HCT116 (cell line): ENCODE results near the gene CETP. TPM values are rescaled to one million over a fixed set of nuclear protein-coding genes. Genes with fewer than 3 reads are reported as not detected.

ENCODE experiments used
- ATAC-seq: fragments of 200-7000 bp; cut with Tn5 transposase; 2 replicates; pipeline ENCODE4 v1.9.1; 2020; ENCODE audit warnings: mild to moderate bottlenecking, moderate library complexity
- BruUV-seq: library from RNA; stranded (reverse); fragments of 400-500 nt; replicated peaks from 2 replicates; lab custom pipeline; 2021; lab: Mats Ljungman, UMichigan
- CTCF ChIA-PET: fragments of 300-600 bp; sonication (Branson Sonifier 250); formaldehyde crosslinking; loops from one replicate; lab custom pipeline; 2021; ENCODE audit warnings: antibody characterized with exemption; lab: Charles Lee
- POLR2A ChIA-PET: fragments of 300-600, 350-600 bp; sonication (Branson Sonifier 250); formaldehyde crosslinking; loops from one replicate; lab custom pipeline; 2021; ENCODE audit warnings: antibody characterized with exemption; lab: Charles Lee
- RAD21 ChIA-PET, 2 experiments: fragments of 300-600 bp; sonication (Branson Sonifier 250); formaldehyde crosslinking; loops; one replicate each; lab custom pipeline; 2023; ENCODE audit warnings: low total read pairs in 2 of 2; ENCODE audit not compliant: uncharacterized antibody in 2 of 2, unreplicated experiment in 2 of 2, low non-redundant PET in 1 of 2; lab: Charles Lee
- DNase-seq: peaks from one replicate; pipeline ENCODE4 v3.0.0-alpha.2; 2010; ENCODE audit warnings: low read depth, low spot score
- H2AFZ ChIP-seq: fragments of 200-600 bp; shearing (Covaris generic), sonication (generic); 2 replicates; pipeline ENCODE4 v1.6.1; 2017; ENCODE audit warnings: low read depth, mixed run types, mixed read lengths, antibody characterized with exemption, low read length; ENCODE audit not compliant: poor library complexity, severe bottlenecking
- H3K27ac ChIP-seq: 2 replicates; pipeline ENCODE4 v1.5.1; 2012; ENCODE audit warnings: low read depth, low read length
- H3K27me3 ChIP-seq: fragments of 200-600 bp; sonication (generic); 2 replicates; pipeline ENCODE4 v1.6.1; 2016; ENCODE audit warnings: mixed run types, low read length, mixed read lengths; ENCODE audit not compliant: insufficient read depth
- H3K36me3 ChIP-seq, 2 experiments: fragments of 200-500 bp in 1 of 2; fragments of 200-600 bp in 1 of 2; sonication (Bioruptor generic) in 1 of 2; sonication (generic) in 1 of 2; 2 replicates each; pipeline versions ENCODE4 v1.5.1 to v1.6.1; 2014 to 2016; ENCODE audit warnings: low read length in 2 of 2, inconsistent platforms in 1 of 2, mixed read lengths in 1 of 2, mixed run types in 1 of 2; ENCODE audit not compliant: insufficient read depth in 2 of 2, control insufficient read depth in 1 of 2
- H3K4me1 ChIP-seq, 2 experiments: fragments of 200-600 bp in 1 of 2; sonication (generic) in 1 of 2; 2 replicates each; pipeline versions ENCODE4 v1.5.1 to v1.6.1; 2012 to 2017; ENCODE audit warnings: low read length in 2 of 2, inconsistent platforms in 1 of 2, mild to moderate bottlenecking in 1 of 2, mixed read lengths in 1 of 2, mixed run types in 1 of 2, moderate library complexity in 1 of 2; ENCODE audit not compliant: insufficient read depth in 2 of 2, control insufficient read depth in 1 of 2
- H3K4me2 ChIP-seq: fragments of 200-600 bp; sonication (generic); 2 replicates; pipeline ENCODE4 v1.6.1; 2017; ENCODE audit warnings: mixed run types, low read length, mixed read lengths
- H3K4me3 ChIP-seq, 2 experiments: fragments of 200-600 bp in 1 of 2; sonication (generic) in 1 of 2; replicated peaks in 1 of 2; 2 replicates each; pipeline ENCODE4 v1.5.1; 2011 to 2016; ENCODE audit warnings: low read length in 2 of 2, control low read depth in 1 of 2, low read depth in 1 of 2, mild to moderate bottlenecking in 1 of 2, mixed read lengths in 1 of 2, mixed run types in 1 of 2
- H3K79me2 ChIP-seq: fragments of 200-600 bp; sonication (generic); 2 replicates; pipeline ENCODE4 v1.6.1; 2017; ENCODE audit warnings: mild to moderate bottlenecking, mixed run types, low read length, moderate library complexity, mixed read lengths; ENCODE audit not compliant: insufficient read depth
- H3K9ac ChIP-seq: fragments of 200-600 bp; sonication (generic); 2 replicates; pipeline ENCODE4 v1.6.1; 2016; ENCODE audit warnings: low read length, mixed read lengths
- H3K9me2 ChIP-seq: fragments of 200-600 bp; sonication (generic), shearing (Covaris generic); 2 replicates; pipeline ENCODE4 v1.6.1; 2017; ENCODE audit warnings: mixed run types, mild to moderate bottlenecking, moderate library complexity; ENCODE audit not compliant: insufficient read depth
- H3K9me3 ChIP-seq, 2 experiments: fragments of 200-500 bp in 1 of 2; fragments of 200-600 bp in 1 of 2; sonication (Bioruptor generic) in 1 of 2; sonication (generic) in 1 of 2; 2 replicates each; pipeline ENCODE4 v1.6.1; 2014 to 2017; ENCODE audit warnings: low read length in 2 of 2, mixed read lengths in 2 of 2, inconsistent platforms in 1 of 2, low read depth in 1 of 2, mild to moderate bottlenecking in 1 of 2, mixed run types in 1 of 2, moderate library complexity in 1 of 2; ENCODE audit not compliant: control insufficient read depth in 1 of 2, insufficient read depth in 1 of 2
- H4K20me1 ChIP-seq: fragments of 200-600 bp; sonication (generic), shearing (Covaris generic); 2 replicates; pipeline ENCODE4 v1.6.1; 2017; ENCODE audit warnings: mixed run types, mild to moderate bottlenecking, moderate library complexity; ENCODE audit not compliant: insufficient read depth
- ATF3 ChIP-seq: IDR thresholded peaks from 2 replicates; pipeline ENCODE4 v1.6.1; 2012
- CBX3 ChIP-seq: IDR thresholded peaks from 2 replicates; pipeline ENCODE4 v1.6.1; 2012; ENCODE audit warnings: low read depth
- CTCF ChIP-seq, 3 experiments: fragments of 200-600 bp in 1 of 3; sonication (generic) in 1 of 3; IDR thresholded peaks in 2 of 3; conservative IDR thresholded peaks in 1 of 3; 2 replicates each; pipeline ENCODE4 v1.5.1; 2012 to 2017; ENCODE audit warnings: low read depth in 2 of 3, low read length in 2 of 3, antibody characterized with exemption in 1 of 3, borderline replicate concordance in 1 of 3, control low read depth in 1 of 3, mild to moderate bottlenecking in 1 of 3, mixed read lengths in 1 of 3, mixed run types in 1 of 3, moderate library complexity in 1 of 3; ENCODE audit not compliant: insufficient read depth in 1 of 3
- EGR1 ChIP-seq: IDR thresholded peaks from 2 replicates; pipeline ENCODE4 v1.6.1; 2012; ENCODE audit warnings: low read depth
- ELF1 ChIP-seq: IDR thresholded peaks from 2 replicates; pipeline ENCODE4 v1.6.1; 2012; ENCODE audit warnings: low read depth, borderline replicate concordance
- EZH2 ChIP-seq: fragments of 200-600 bp; sonication (generic); IDR thresholded peaks from 2 replicates; pipeline ENCODE4 v1.6.1; 2017; ENCODE audit warnings: antibody characterized with exemption, mixed run types
- FOSL1 ChIP-seq: IDR thresholded peaks from 2 replicates; pipeline ENCODE4 v1.6.1; 2012; ENCODE audit warnings: low read depth
- JUND ChIP-seq: IDR thresholded peaks from 2 replicates; pipeline ENCODE4 v1.6.1; 2012
- POLR2A ChIP-seq: IDR thresholded peaks from 2 replicates; pipeline ENCODE4 v1.7.0; 2011; ENCODE audit warnings: borderline replicate concordance; ENCODE audit not compliant: insufficient read depth, insufficient read length; ENCODE audit errors: extremely low read depth
- POLR2AphosphoS5 ChIP-seq: IDR thresholded peaks from 2 replicates; pipeline ENCODE4 v1.6.1; 2011; ENCODE audit warnings: mild to moderate bottlenecking, low read depth, low read length, moderate library complexity
- RAD21 ChIP-seq: IDR thresholded peaks from 2 replicates; pipeline ENCODE4 v1.6.1; 2012; ENCODE audit warnings: low read depth, mild to moderate bottlenecking
- SP1 ChIP-seq: IDR thresholded peaks from 2 replicates; pipeline ENCODE4 v1.6.1; 2012; ENCODE audit warnings: low read depth
- SRF ChIP-seq: IDR thresholded peaks from 2 replicates; pipeline ENCODE4 v1.6.1; 2012; ENCODE audit warnings: low read depth
- TCF7L2 ChIP-seq: IDR thresholded peaks from 2 replicates; pipeline ENCODE4 v1.7.0; 2011; ENCODE audit warnings: borderline replicate concordance, inconsistent platforms; ENCODE audit not compliant: insufficient read depth, insufficient read length; ENCODE audit errors: extremely low read depth
- intact Hi-C: fragments of 100-400 bp; cut with micrococcal nuclease; formaldehyde crosslinking; loops from 2 replicates; pipeline ENCODE4 v1.10.0; 2022
- total RNA-seq: library from RNA; stranded (reverse); gene quantifications from one replicate; pipeline ENCODE4 v1.2.1, GENCODE V29; 2021; ENCODE audit not compliant: unreplicated experiment
- TF ChIP-seq, protein P1 (sequence below): IDR thresholded peaks from 2 replicates; pipeline ENCODE4 v1.6.1; 2012; ENCODE audit warnings: low read depth
- TF ChIP-seq, protein P2 (sequence below): IDR thresholded peaks from 2 replicates; pipeline ENCODE4 v1.6.1; 2011; ENCODE audit warnings: mild to moderate bottlenecking, low read length, moderate library complexity; ENCODE audit not compliant: insufficient replicate concordance; ENCODE audit errors: extremely low read depth

CETP gene
- total RNA-seq, 1 experiment from 2014 or later: not detected

- TF ChIP-seq, protein P1, sequence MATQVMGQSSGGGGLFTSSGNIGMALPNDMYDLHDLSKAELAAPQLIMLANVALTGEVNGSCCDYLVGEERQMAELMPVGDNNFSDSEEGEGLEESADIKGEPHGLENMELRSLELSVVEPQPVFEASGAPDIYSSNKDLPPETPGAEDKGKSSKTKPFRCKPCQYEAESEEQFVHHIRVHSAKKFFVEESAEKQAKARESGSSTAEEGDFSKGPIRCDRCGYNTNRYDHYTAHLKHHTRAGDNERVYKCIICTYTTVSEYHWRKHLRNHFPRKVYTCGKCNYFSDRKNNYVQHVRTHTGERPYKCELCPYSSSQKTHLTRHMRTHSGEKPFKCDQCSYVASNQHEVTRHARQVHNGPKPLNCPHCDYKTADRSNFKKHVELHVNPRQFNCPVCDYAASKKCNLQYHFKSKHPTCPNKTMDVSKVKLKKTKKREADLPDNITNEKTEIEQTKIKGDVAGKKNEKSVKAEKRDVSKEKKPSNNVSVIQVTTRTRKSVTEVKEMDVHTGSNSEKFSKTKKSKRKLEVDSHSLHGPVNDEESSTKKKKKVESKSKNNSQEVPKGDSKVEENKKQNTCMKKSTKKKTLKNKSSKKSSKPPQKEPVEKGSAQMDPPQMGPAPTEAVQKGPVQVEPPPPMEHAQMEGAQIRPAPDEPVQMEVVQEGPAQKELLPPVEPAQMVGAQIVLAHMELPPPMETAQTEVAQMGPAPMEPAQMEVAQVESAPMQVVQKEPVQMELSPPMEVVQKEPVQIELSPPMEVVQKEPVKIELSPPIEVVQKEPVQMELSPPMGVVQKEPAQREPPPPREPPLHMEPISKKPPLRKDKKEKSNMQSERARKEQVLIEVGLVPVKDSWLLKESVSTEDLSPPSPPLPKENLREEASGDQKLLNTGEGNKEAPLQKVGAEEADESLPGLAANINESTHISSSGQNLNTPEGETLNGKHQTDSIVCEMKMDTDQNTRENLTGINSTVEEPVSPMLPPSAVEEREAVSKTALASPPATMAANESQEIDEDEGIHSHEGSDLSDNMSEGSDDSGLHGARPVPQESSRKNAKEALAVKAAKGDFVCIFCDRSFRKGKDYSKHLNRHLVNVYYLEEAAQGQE: no peak
- no peak for TF ChIP-seq SRF
- peak; percentile 55 for TF ChIP-seq SP1
- TF ChIP-seq TCF7L2: peak; percentile 71
- TF ChIP-seq CBX3: peak; percentile 28; the same call in 1 of the 2 replicates
Measured at GRCh38 chr16:56985288-56985961, 23.7 kb downstream of the CETP start (continued).

DNA sequence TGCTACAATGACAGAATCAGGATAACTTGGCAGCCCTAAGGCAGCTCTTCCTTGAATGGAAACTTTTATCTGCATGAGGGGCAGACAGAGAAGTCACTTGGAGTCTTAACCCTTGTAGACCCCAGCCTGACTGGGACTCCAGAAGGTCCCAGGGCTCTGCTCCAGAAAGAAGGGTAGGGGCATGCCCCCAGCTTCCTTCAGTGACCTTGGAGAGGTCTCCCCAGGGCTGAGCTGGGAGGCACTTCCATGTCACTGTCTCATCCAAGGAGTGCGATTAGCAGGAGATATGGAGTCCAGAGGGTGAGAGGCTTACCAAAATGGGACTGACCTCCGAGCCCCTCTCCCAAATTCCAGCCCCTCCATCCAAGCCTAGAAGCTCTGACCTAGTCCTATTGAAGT is 24.2 kb downstream of the CETP start:
- TF ChIP-seq POLR2A: no peak
- no peak for TF ChIP-seq POLR2AphosphoS5
- TF ChIP-seq TCF7L2: no peak
- TF ChIP-seq SRF: no peak
- no peak for TF ChIP-seq RAD21
- TF ChIP-seq ATF3: no peak
- TF ChIP-seq EZH2: no peak
- TF ChIP-seq, protein P2, sequence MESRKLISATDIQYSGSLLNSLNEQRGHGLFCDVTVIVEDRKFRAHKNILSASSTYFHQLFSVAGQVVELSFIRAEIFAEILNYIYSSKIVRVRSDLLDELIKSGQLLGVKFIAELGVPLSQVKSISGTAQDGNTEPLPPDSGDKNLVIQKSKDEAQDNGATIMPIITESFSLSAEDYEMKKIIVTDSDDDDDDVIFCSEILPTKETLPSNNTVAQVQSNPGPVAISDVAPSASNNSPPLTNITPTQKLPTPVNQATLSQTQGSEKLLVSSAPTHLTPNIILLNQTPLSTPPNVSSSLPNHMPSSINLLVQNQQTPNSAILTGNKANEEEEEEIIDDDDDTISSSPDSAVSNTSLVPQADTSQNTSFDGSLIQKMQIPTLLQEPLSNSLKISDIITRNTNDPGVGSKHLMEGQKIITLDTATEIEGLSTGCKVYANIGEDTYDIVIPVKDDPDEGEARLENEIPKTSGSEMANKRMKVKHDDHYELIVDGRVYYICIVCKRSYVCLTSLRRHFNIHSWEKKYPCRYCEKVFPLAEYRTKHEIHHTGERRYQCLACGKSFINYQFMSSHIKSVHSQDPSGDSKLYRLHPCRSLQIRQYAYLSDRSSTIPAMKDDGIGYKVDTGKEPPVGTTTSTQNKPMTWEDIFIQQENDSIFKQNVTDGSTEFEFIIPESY: no peak
- TF ChIP-seq ELF1: no peak
- TF ChIP-seq FOSL1: no peak
- no peak for TF ChIP-seq EGR1
- no peak for TF ChIP-seq CBX3
- no peak for TF ChIP-seq CTCF (IDR thresholded peaks at IDR 0.05 in 2 of 3, conservative IDR thresholded peaks at IDR 0.05 in 1 of 3; ENCODE audit: borderline replicate concordance in 1 of 3, insufficient read depth in 1 of 3, low read depth in 2 of 3, low read length in 2 of 3)
- no peak for TF ChIP-seq JUND
- Histone ChIP-seq H3K9me3 (no peaks in the 10 kb centered on the region), H4K20me1 (no peaks in the 10 kb centered on the region), H3K4me1 (peaks cover 32 to 50% of the 10 kb centered on the region in 2 experiments), H3K9ac (peak overlapping the region; percentile 50; the same call in 1 of the 2 replicates), H3K4me2 (peak overlapping the region; percentile 75), H3K79me2 (no peaks in the 10 kb centered on the region), H3K27me3 (no peaks in the 10 kb centered on the region), H2AFZ (peak overlapping the region; percentile 62), H3K9me2 (no peaks in the 10 kb centered on the region), H3K36me3 (no peaks in the 10 kb centered on the region), H3K27ac (peak overlapping the region; percentile 49), H3K4me3 (no peak overlapping the region)
- BruUV-seq: no TSS peak
- ChIA-PET CTCF (no interaction called here), POLR2A (no interaction called here), RAD21 (no interaction called here)
- DNase-seq (no peak), ATAC-seq (peak; percentile 7; the same call in 1 of the 2 replicates)
- intact Hi-C loops: no loop called here
